Stomach (tissue), 9 donors: ENCODE data around the gene OR10G2. TPM values are rescaled to one million over a fixed set of nuclear protein-coding genes. Genes with fewer than 3 reads are reported as not detected.

Experiments used
- DNase-seq, 2 donors: peaks; one replicate each; pipeline versions ENCODE4 v3.0.0 to v3.0.0-alpha.2; 2013 to 2019
- H3K27ac ChIP-seq, 5 donors: fragments of 200-600 bp in 4 of 5; sonication (generic) in 4 of 5; one replicate each; pipeline ENCODE4 v1.5.1; 2013 to 2019; ENCODE audit warnings: mild to moderate bottlenecking in 1 of 5, moderate library complexity in 1 of 5
- H3K27me3 ChIP-seq, 3 donors: fragments of 200-600 bp; sonication (generic); one replicate each; pipeline ENCODE4 v1.5.1; 2017 to 2019; ENCODE audit warnings: mixed run types in 1 of 3
- H3K36me3 ChIP-seq, 4 donors: fragments of 200-600 bp; sonication (generic); 1 replicate in 3 of 4; 2 replicates in 1 of 4; pipeline ENCODE4 v1.5.1; 2016 to 2019
- H3K4me1 ChIP-seq, 4 donors: fragments of 200-600 bp; sonication (generic); one replicate each; pipeline ENCODE4 v1.5.1; 2016 to 2019
- H3K4me3 ChIP-seq, 4 donors: fragments of 200-600 bp; sonication (generic) in 3 of 4; one replicate each; pipeline ENCODE4 v1.5.1; 2016 to 2019; ENCODE audit warnings: mild to moderate bottlenecking in 1 of 4
- H3K9me3 ChIP-seq, 4 donors: fragments of 200-600 bp; sonication (generic); one replicate each; pipeline ENCODE4 v1.5.1; 2016 to 2019
- CTCF ChIP-seq, 7 experiments: fragments of 450-650 bp in 4 of 7; fragments of 200-600 bp in 3 of 7; sonication (generic) in 3 of 7; IDR thresholded peaks; one replicate each; pipeline ENCODE4 v1.5.1; 2016 to 2019; ENCODE audit warnings: antibody characterized with exemption in 7 of 7, control low read depth in 2 of 7, mild to moderate bottlenecking in 1 of 7
- EP300 ChIP-seq: sonication (generic); formaldehyde crosslinking; IDR thresholded peaks from one replicate; pipeline ENCODE4 v1.6.1; 2017; ENCODE audit warnings: antibody characterized with exemption
- POLR2A ChIP-seq, 4 donors: fragments of 450-650 bp; IDR thresholded peaks; one replicate each; pipeline ENCODE4 v1.6.1; 2016; ENCODE audit warnings: antibody characterized with exemption in 4 of 4, control low read depth in 2 of 4, mild to moderate bottlenecking in 1 of 4, moderate library complexity in 1 of 4
- POLR2AphosphoS5 ChIP-seq, 3 donors: sonication (generic); formaldehyde crosslinking; IDR thresholded peaks; one replicate each; pipeline ENCODE4 v1.6.1; 2016; ENCODE audit warnings: antibody characterized with exemption in 3 of 3
- WGBS, 5 donors: extraction: QIAGEN DNeasy Blood & Tissue Kit in 3 of 5; methylation state at CpG; one replicate each; pipeline versions ENCODE4 v1.1.5 to v1.1.7; 2013 to 2018; 5-methylcytosine and 5-hydroxymethylcytosine counted together
- intact Hi-C: fragments of 100-400 bp; cut with DNase I; formaldehyde crosslinking; loops from one replicate; pipeline ENCODE4 v1.15.1; 2023; ENCODE audit warnings: low total_unique reads
- polyA plus RNA-seq, 3 donors: library from polyadenylated mRNA; stranded (reverse); fragments of 200-250 nt; gene quantifications; one replicate each; pipeline ENCODE4 v1.2.3, GENCODE V29; 2013
- total RNA-seq, 5 donors: library from RNA; depleted of rRNA; stranded (reverse); fragments of >200 nt; gene quantifications; one replicate each; pipeline versions ENCODE4 v1.1.0 to v1.2.3, GENCODE V29; 2014 to 2016
- donor health status: healthy with polysubstance abuse.
- donor health status: Bipolar disorder and iron deficiency.
- donor health status: healthy.

OR10G2 gene
- total and polyA plus RNA-seq, 8 donors = not detected

GRCh38 chr14:21672116-21672515, 37.4 kb upstream of the OR10G2 start:
- Histone ChIP-seq H3K36me3 (no peaks in the 10 kb centered on the region), H3K9me3 (peaks cover 0 to 12% (median 10%) of the 10 kb centered on the region in 4 donors), H3K27ac (no peak overlapping the region), H3K4me3 (no peak overlapping the region), H3K4me1 (no peaks in the 10 kb centered on the region), H3K27me3 (no peaks in the 10 kb centered on the region)
- DNase-seq = no peak
- intact Hi-C loops = no loop called here
- WGBS, 5 donors = 88 to 99% (median 91%) methylated on average over 1 of the region's 1 CpG
- TF ChIP-seq EP300 (no peak), POLR2AphosphoS5 (IDR thresholded peaks at IDR 0.05) (no peak), CTCF (IDR thresholded peaks at IDR 0.05) (no peak), POLR2A (IDR thresholded peaks at IDR 0.05) (no peak)

- DNase-seq = no peak
- Histone ChIP-seq H3K36me3 (no peaks in the 10 kb centered on the region), H3K27ac (no peak overlapping the region), H3K4me1 (no peaks in the 10 kb centered on the region), H3K9me3 (peaks cover 0 to 12% (median 10%) of the 10 kb centered on the region in 4 donors), H3K4me3 (no peak overlapping the region), H3K27me3 (no peaks in the 10 kb centered on the region)
- intact Hi-C loops = no loop called here
- TF ChIP-seq CTCF (IDR thresholded peaks at IDR 0.05) (no peak), EP300 (no peak), POLR2AphosphoS5 (IDR thresholded peaks at IDR 0.05) (no peak), POLR2A (IDR thresholded peaks at IDR 0.05) (no peak)
- WGBS, 5 donors = 30 to 52% (median 43%) methylated on average over 2 of the region's 2 CpGs
Measured at GRCh38 chr14:21671371-21671770, 36.6 kb upstream of the OR10G2 start.

- H3K27me3 ChIP-seq = no peaks in the 10 kb centered on the region
- intact Hi-C loops = no loop called here
- no peak overlapping the region for H3K27ac ChIP-seq
- no peak overlapping the region for H3K4me3 ChIP-seq
- H3K4me1 ChIP-seq = no peaks in the 10 kb centered on the region
- peaks cover 0 to 2% (median 0%) of the 10 kb centered on the region in 4 donors for H3K9me3 ChIP-seq
- DNase-seq = no peak
- H3K36me3 ChIP-seq = no peaks in the 10 kb centered on the region
- TF ChIP-seq POLR2AphosphoS5 (IDR thresholded peaks at IDR 0.05) (no peak), POLR2A (IDR thresholded peaks at IDR 0.05) (no peak), EP300 (no peak)
Measured at GRCh38 chr14:21669284-21669683, 34.5 kb upstream of the OR10G2 start.

- 69 to 72% (median 70%) methylated on average over 3 of the region's 3 CpGs for WGBS, 5 donors
- no peak for TF ChIP-seq EP300
- TF ChIP-seq POLR2A (IDR thresholded peaks at IDR 0.05) = no peak
- TF ChIP-seq CTCF (IDR thresholded peaks at IDR 0.05) = no peak
- no peak for TF ChIP-seq POLR2AphosphoS5 (IDR thresholded peaks at IDR 0.05)
- Histone ChIP-seq H3K27me3 (no peaks in the 10 kb centered on the region), H3K36me3 (no peaks in the 10 kb centered on the region), H3K4me3 (no peak overlapping the region), H3K27ac (no peak overlapping the region), H3K9me3 (peaks cover 0 to 10% (median 0%) of the 10 kb centered on the region in 4 donors), H3K4me1 (no peaks in the 10 kb centered on the region)
- no peak for DNase-seq
- intact Hi-C loops = no loop called here
Measured at GRCh38 chr14:21668377-21668776, 33.6 kb upstream of the OR10G2 start.

GRCh38 chr14:21656980-21657379, 22.2 kb upstream of the OR10G2 start:
- no peak for DNase-seq
- intact Hi-C loops = no loop called here

More at GRCh38 chr14:21656980-21657379, 22.2 kb upstream of the OR10G2 start:
- 47 to 98% (median 60%) methylated on average over 1 of the region's 1 CpG for WGBS, 5 donors
- Histone ChIP-seq H3K9me3 (no peaks in the 10 kb centered on the region), H3K4me3 (no peak overlapping the region), H3K36me3 (no peaks in the 10 kb centered on the region), H3K27ac (no peak overlapping the region), H3K4me1 (no peaks in the 10 kb centered on the region), H3K27me3 (peaks cover 0 to 4% (median 0%) of the 10 kb centered on the region in 3 donors)
- TF ChIP-seq POLR2AphosphoS5 (IDR thresholded peaks at IDR 0.05) (no peak), POLR2A (IDR thresholded peaks at IDR 0.05) (no peak), CTCF (IDR thresholded peaks at IDR 0.05) (no peak), EP300 (no peak)
